Body of pancreas (tissue), 4 donors: ENCODE measurements around the gene SLC22A3. TPM values are rescaled to one million over a fixed set of nuclear protein-coding genes. Genes with fewer than 3 reads are reported as not detected.

Source experiments
- ATAC-seq: fragments of 150-250 bp; one replicate; pipeline ENCODE4 v1.9.1; 2016
- DNase-seq, 4 donors: peaks; one replicate each; pipeline ENCODE4 v3.0.0-alpha.2; 2019
- H3K27ac ChIP-seq, 4 donors: fragments of 200-600 bp; sonication (generic); 1 replicate in 3 of 4; 2 replicates in 1 of 4; pipeline versions ENCODE4 v1.5.1 to v1.6.1; 2016 to 2019; ENCODE audit warnings: mild to moderate bottlenecking in 1 of 4, mixed read lengths in 1 of 4, moderate library complexity in 1 of 4
- H3K27me3 ChIP-seq, 2 donors: fragments of 200-600 bp; sonication (generic); one replicate each; pipeline ENCODE4 v1.6.0; 2016; ENCODE audit warnings: mild to moderate bottlenecking in 1 of 2
- H3K36me3 ChIP-seq, 2 donors: fragments of 200-600 bp; sonication (generic); replicated peaks in 1 of 2; 2 replicates each; pipeline ENCODE4 v1.5.1; 2016; ENCODE audit warnings: low read depth in 2 of 2; ENCODE audit not compliant: insufficient read depth in 1 of 2
- H3K4me1 ChIP-seq: fragments of 200-600 bp; sonication (generic); one replicate; pipeline ENCODE4 v1.6.0; 2016
- H3K4me3 ChIP-seq, 2 donors: fragments of 200-600 bp; sonication (generic); 1 replicate in 1 of 2; 2 replicates in 1 of 2; pipeline ENCODE4 v1.5.1; 2016 to 2019
- H3K9me3 ChIP-seq, 3 donors: fragments of 200-600 bp; sonication (generic); 1 replicate in 2 of 3; 2 replicates in 1 of 3; pipeline ENCODE4 v1.5.1; 2016
- POLR2A ChIP-seq, 3 donors: fragments of 450-650 bp; IDR thresholded peaks; one replicate each; pipeline ENCODE4 v1.6.1; 2016; ENCODE audit warnings: antibody characterized with exemption in 3 of 3, mild to moderate bottlenecking in 2 of 3
- WGBS, 2 donors: methylation state at CpG; one replicate each; pipeline ENCODE4 v1.1.5; 2017; 5-methylcytosine and 5-hydroxymethylcytosine counted together
- intact Hi-C: fragments of 100-400 bp; cut with DNase I; formaldehyde crosslinking; loops from one replicate; pipeline ENCODE4 v1.15.1; 2023
- total RNA-seq, 2 donors: library from RNA; depleted of rRNA; stranded (reverse); fragments of >200 nt; gene quantifications; one replicate each; pipeline ENCODE4 v1.1.0, GENCODE V29; 2016
- TF ChIP-seq, protein P1 (sequence below), 7 experiments: fragments of 450-650 bp in 4 of 7; fragments of 200-600 bp in 3 of 7; sonication (generic) in 3 of 7; IDR thresholded peaks; one replicate each; pipeline ENCODE4 v1.5.1; 2016 to 2019; ENCODE audit warnings: antibody characterized with exemption in 7 of 7

SLC22A3 gene
- total RNA-seq, 2 donors from 2014 or later: 4.9 TPM; not detected in 1

DNA sequence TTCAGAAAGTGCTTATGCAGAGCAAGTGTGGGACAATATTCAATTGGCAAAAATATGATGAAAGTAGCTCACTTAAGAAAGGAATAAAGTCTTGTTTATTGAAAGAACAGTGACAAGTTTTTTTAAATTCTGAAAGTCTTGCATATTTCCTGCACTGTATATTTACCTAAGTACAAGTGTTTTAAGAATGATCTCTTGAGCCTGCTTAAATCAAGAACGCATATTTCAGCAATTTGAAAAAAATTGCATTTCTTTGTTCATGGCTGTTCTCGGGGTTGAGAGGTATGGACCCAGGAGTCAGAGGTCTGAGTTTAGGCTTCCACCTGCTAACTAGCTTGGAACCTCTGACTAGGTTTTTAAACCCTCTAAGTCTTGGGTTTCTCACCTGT is 27.4 kb downstream of the SLC22A3 start:
- 85 to 89% methylated on average over 2 of the region's 2 CpGs for WGBS, 2 donors
- H3K27ac ChIP-seq: no peak overlapping the region

DNA sequence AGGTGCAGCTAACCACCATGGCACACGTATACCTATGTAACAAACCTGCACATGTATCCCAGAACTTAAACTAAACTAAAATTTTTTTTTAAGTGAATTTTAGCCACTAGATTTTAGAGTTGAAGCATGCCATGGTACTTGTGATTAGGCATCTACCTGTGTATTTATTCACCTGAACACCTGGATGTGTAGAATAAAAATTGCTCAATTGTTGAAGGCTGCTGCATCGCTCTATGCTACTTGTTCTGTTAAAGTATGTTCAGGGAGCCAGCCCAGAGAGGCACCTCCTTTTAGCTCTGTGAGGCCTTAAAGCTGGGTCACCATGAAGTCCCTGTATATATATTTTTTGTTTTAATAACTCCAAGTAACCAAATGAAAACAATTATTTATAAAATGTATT is 28.3 kb downstream of the SLC22A3 start:
- DNase-seq (no peak), ATAC-seq (no peak)
- Histone ChIP-seq H3K4me3 (no peak overlapping the region), H3K27ac (no peak overlapping the region), H3K9me3 (no peaks in the 10 kb centered on the region), H3K4me1 (no peaks in the 10 kb centered on the region), H3K36me3 (no peaks in the 10 kb centered on the region), H3K27me3 (no peaks in the 10 kb centered on the region)
- 92 to 93% methylated on average over 2 of the region's 2 CpGs for WGBS, 2 donors
- intact Hi-C loops: no loop called here
- TF ChIP-seq POLR2A (IDR thresholded peaks at IDR 0.05): no peak
- TF ChIP-seq, protein P1, sequence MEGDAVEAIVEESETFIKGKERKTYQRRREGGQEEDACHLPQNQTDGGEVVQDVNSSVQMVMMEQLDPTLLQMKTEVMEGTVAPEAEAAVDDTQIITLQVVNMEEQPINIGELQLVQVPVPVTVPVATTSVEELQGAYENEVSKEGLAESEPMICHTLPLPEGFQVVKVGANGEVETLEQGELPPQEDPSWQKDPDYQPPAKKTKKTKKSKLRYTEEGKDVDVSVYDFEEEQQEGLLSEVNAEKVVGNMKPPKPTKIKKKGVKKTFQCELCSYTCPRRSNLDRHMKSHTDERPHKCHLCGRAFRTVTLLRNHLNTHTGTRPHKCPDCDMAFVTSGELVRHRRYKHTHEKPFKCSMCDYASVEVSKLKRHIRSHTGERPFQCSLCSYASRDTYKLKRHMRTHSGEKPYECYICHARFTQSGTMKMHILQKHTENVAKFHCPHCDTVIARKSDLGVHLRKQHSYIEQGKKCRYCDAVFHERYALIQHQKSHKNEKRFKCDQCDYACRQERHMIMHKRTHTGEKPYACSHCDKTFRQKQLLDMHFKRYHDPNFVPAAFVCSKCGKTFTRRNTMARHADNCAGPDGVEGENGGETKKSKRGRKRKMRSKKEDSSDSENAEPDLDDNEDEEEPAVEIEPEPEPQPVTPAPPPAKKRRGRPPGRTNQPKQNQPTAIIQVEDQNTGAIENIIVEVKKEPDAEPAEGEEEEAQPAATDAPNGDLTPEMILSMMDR (IDR thresholded peaks at IDR 0.05): no peak

More for the DNA sequence above, 27.4 kb downstream of the SLC22A3 start:
- intact Hi-C loops: no loop called here
- Histone ChIP-seq H3K9me3 (no peaks in the 10 kb centered on the region), H3K36me3 (no peaks in the 10 kb centered on the region), H3K27me3 (no peaks in the 10 kb centered on the region), H3K4me3 (no peak overlapping the region), H3K4me1 (no peaks in the 10 kb centered on the region)
- TF ChIP-seq, protein P1 (IDR thresholded peaks at IDR 0.05): no peak
- no peak for ATAC-seq
- DNase-seq: no peak

DNA sequence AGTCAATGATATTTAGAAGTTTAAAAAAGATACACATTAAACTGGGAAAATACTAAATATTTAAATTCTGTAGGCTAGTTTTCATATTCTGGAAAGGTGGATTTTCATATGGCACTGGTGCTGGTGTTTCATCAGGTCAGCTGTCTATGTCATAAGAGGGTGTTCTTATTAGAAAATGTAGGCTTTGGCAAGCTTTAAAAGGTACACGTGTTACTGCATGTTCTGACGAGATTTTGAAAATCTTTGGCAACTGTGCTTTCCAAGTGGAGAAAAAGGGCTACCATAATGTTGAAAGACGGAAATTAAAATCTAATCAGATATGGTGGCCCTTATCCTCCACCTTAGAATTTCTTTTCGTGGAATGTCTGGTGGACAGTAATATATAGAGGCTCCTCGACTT is 30.0 kb downstream of the SLC22A3 start:
- WGBS, 2 donors: 71 to 75% methylated on average over 5 of the region's 5 CpGs
- no peaks in the 10 kb centered on the region for H3K27me3 ChIP-seq
- ATAC-seq (no peak), DNase-seq (no peak)
- H3K9me3 ChIP-seq: no peaks in the 10 kb centered on the region
- intact Hi-C loops: no loop called here
- no peaks in the 10 kb centered on the region for H3K4me1 ChIP-seq
- H3K27ac ChIP-seq: no peak overlapping the region
- H3K36me3 ChIP-seq: no peaks in the 10 kb centered on the region
- no peak for TF ChIP-seq POLR2A (IDR thresholded peaks at IDR 0.05)
- TF ChIP-seq, protein P1 (IDR thresholded peaks at IDR 0.05): no peak
- no peak overlapping the region for H3K4me3 ChIP-seq

DNA sequence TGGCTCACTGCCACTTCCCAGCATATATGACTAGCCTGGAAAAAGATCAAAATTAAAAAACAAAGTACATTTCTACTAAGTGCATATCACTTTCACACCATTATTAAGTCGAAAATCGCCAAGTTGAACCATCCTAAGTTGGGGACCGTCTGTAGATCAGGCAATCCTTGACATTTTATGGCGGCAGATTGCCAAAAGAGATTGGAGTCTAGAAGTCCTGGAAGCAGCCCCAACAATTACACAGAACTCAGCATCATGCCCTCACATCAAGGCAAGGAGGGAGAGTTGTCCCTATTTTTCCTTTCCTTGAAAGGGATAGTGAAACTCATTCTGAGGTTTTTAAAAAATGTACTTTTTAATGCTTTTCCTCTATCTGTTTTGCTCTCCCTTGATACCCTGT is 30.7 kb downstream of the SLC22A3 start:
- WGBS, 2 donors: 45 to 56% methylated on average over 4 of the region's 4 CpGs
- intact Hi-C loops: no loop called here
- DNase-seq: no peak
- ATAC-seq: no peak
- H3K27me3 ChIP-seq: no peaks in the 10 kb centered on the region
- no peaks in the 10 kb centered on the region for H3K9me3 ChIP-seq
- H3K27ac ChIP-seq: no peak overlapping the region
- TF ChIP-seq, protein P1 (IDR thresholded peaks at IDR 0.05): no peak
- TF ChIP-seq POLR2A (IDR thresholded peaks at IDR 0.05): no peak
- no peaks in the 10 kb centered on the region for H3K4me1 ChIP-seq
- H3K36me3 ChIP-seq: no peaks in the 10 kb centered on the region
- H3K4me3 ChIP-seq: no peak overlapping the region

DNA sequence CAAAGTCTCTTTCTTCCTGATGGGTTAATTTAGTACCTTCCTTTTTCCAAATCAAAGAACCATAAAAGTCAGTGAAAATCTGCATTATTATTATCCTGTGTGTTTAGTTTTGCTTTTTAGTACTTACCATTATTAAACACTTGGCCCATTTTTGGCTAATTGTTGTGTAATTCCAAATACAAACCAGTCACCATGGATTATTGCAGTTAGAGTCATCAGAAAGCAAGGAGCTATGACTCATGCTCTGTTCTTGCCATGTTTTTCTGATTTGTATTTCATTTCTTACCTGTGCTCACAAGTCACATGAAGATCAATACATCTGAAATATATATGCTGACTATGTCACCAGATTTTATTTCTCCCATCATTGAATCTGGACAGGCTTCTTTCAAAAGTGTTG is 31.3 kb downstream of the SLC22A3 start:
- TF ChIP-seq POLR2A (IDR thresholded peaks at IDR 0.05): no peak
- TF ChIP-seq, protein P1 (IDR thresholded peaks at IDR 0.05): no peak
- no peak for ATAC-seq

More for the DNA sequence above, 31.3 kb downstream of the SLC22A3 start:
- no peak overlapping the region for H3K4me3 ChIP-seq
- no peaks in the 10 kb centered on the region for H3K4me1 ChIP-seq
- no peaks in the 10 kb centered on the region for H3K36me3 ChIP-seq
- no peak overlapping the region for H3K27ac ChIP-seq
- intact Hi-C loops: no loop called here
- H3K27me3 ChIP-seq: no peaks in the 10 kb centered on the region
- DNase-seq: no peak
- no peaks in the 10 kb centered on the region for H3K9me3 ChIP-seq
